Erythroblast (primary cell): Measurements from ENCODE around the gene NELL1.
"Not testable (repeated sequence)": the region's sequence is repeated elsewhere in the genome, so short reads cannot be mapped to it uniquely, and the experiment has no call there.

Experiments used
- GATA1 ChIP-seq: IDR thresholded peaks from 2 replicates; pipeline ENCODE4 v1.6.1; 2011; ENCODE audit warnings: low read depth, mild to moderate bottlenecking, control low read depth, low read length, moderate library complexity
- POLR2A ChIP-seq: IDR thresholded peaks from 2 replicates; pipeline ENCODE4 v1.6.1; 2011; ENCODE audit warnings: mild to moderate bottlenecking, low read length

GRCh38 chr11:20862263-20862662 is 192.9 kb downstream of the NELL1 start:
- not testable (repeated sequence) for TF ChIP-seq POLR2A, GATA1
